NB4 (cell line): ENCODE results near the gene EXOC3.

Source experiments
- DNase-seq: peaks from one replicate; pipeline ENCODE4 v3.0.0; 2010; ENCODE audit warnings: low read depth
- H3K4me3 ChIP-seq: one replicate; pipeline ENCODE4 v1.5.1; 2011; ENCODE audit warnings: mild to moderate bottlenecking, low read depth, low read length, moderate library complexity
- CTCF ChIP-seq: IDR thresholded peaks from one replicate; pipeline ENCODE4 v1.5.1; 2012; ENCODE audit warnings: low read depth, low read length
- MAX ChIP-seq: IDR thresholded peaks from 2 replicates; pipeline ENCODE4 v1.6.1; 2011; ENCODE audit warnings: low read depth, low read length
- MYC ChIP-seq: IDR thresholded peaks from 2 replicates; pipeline ENCODE4 v1.6.1; 2011; ENCODE audit warnings: low read depth, low read length
- POLR2A ChIP-seq: IDR thresholded peaks from 2 replicates; pipeline ENCODE4 v1.6.1; 2011; ENCODE audit warnings: mild to moderate bottlenecking; ENCODE audit not compliant: insufficient read length; ENCODE audit errors: extremely low read depth

The EXOC3 gene

GRCh38 chr5:443239-444151 is 519 bp downstream of the EXOC3 start:
- TF ChIP-seq POLR2A (no peak), CTCF (no peak), MAX (peak; percentile 74), MYC (peak; percentile 39; the same call in 1 of the 2 replicates)
- no peak for DNase-seq
- H3K4me3 ChIP-seq = peak overlapping the region; percentile 97

- H3K4me3 ChIP-seq = peak overlapping the region; percentile 97
- TF ChIP-seq CTCF (no peak), MYC (no peak), MAX (no peak)
- DNase-seq = no peak
Observed at GRCh38 chr5:444226-444625, 1.2 kb downstream of the EXOC3 start.

GRCh38 chr5:445591-445990 is 2.6 kb downstream of the EXOC3 start:
- TF ChIP-seq MAX = no peak
- TF ChIP-seq POLR2A = no peak
- no peak for TF ChIP-seq CTCF
- TF ChIP-seq MYC = no peak
- no peak for DNase-seq
- H3K4me3 ChIP-seq = peak overlapping the region; percentile 18

- DNase-seq = no peak
- H3K4me3 ChIP-seq = no peak overlapping the region
- TF ChIP-seq POLR2A (no peak), MAX (no peak), CTCF (no peak), MYC (no peak)
Observed at GRCh38 chr5:446066-446882, 3.3 kb downstream of the EXOC3 start.

- TF ChIP-seq MAX (no peak), POLR2A (no peak), CTCF (peak; percentile 61)
- DNase-seq = peak; percentile 63
- no peak overlapping the region for H3K4me3 ChIP-seq
Observed at GRCh38 chr5:446883-447263, 3.9 kb downstream of the EXOC3 start.
